ENCODE measurements around the gene POLE2. TPM values are rescaled to one million over a fixed set of nuclear protein-coding genes. Genes with fewer than 3 reads are reported as not detected.
"Not testable (repeated sequence)": the region's sequence is repeated elsewhere in the genome, so short reads cannot be mapped to it uniquely, and the experiment has no call there.

The POLE2 gene
- total and polyA plus RNA-seq, 2 donors (not counting 1 experiment from before 2014, with no cell fraction given): 4.5 to 8.7 TPM

GRCh38 chr14:49732896-49733295 is 44.9 kb upstream of the POLE2 start:
- Histone ChIP-seq H4K20me1 (ENCODE audit: control insufficient read depth, extremely low read depth, insufficient read depth, low read length) (no peaks in the 10 kb centered on the region), H3K36me3 (ENCODE audit: control insufficient read depth, insufficient read depth, low read length) (no peaks in the 10 kb centered on the region), H3K27ac (ENCODE audit: insufficient read depth, low read length) (no peak overlapping the region), H3K9ac (ENCODE audit: insufficient read depth, low read length) (no peak overlapping the region), H3K27me3 (ENCODE audit: control insufficient read depth, insufficient read depth, low read length) (no peaks in the 10 kb centered on the region), H2AFZ (ENCODE audit: low read length) (no peak overlapping the region), H3K79me2 (ENCODE audit: control insufficient read depth, insufficient read depth, low read length) (no peaks in the 10 kb centered on the region), H3K4me1 (ENCODE audit: control insufficient read depth, extremely low read depth, insufficient read depth, low read length) (no peaks in the 10 kb centered on the region), H3K4me2 (ENCODE audit: extremely low read depth, insufficient read depth, low read length) (no peak overlapping the region), H3K9me3 (ENCODE audit: control insufficient read depth, insufficient read depth, low read depth, low read length) (no peaks in the 10 kb centered on the region), H3K4me3 (replicated peaks in 1 of 4; ENCODE audit: control extremely low read depth in 1 of 4, insufficient read depth in 1 of 4, low read depth in 3 of 4, low read length in 4 of 4) (no peak overlapping the region)
- TF ChIP-seq EZH2 (IDR thresholded peaks at IDR 0.05; ENCODE audit: low read length, missing control alignments): no peak
- TF ChIP-seq CTCF (conservative IDR thresholded peaks at IDR 0.05 in 1 of 2, IDR thresholded peaks at IDR 0.05 in 1 of 2; ENCODE audit: low read depth in 1 of 2, low read length in 2 of 2): no peak
- DNase-seq (ENCODE audit: low read depth in 2 of 2): no peak

GRCh38 chr14:49727171-49727570 is 39.2 kb upstream of the POLE2 start:
- H3K36me3 ChIP-seq (ENCODE audit: control insufficient read depth, insufficient read depth, low read length): no peaks in the 10 kb centered on the region
- H3K79me2 ChIP-seq (ENCODE audit: control insufficient read depth, insufficient read depth, low read length): no peaks in the 10 kb centered on the region
- H3K9ac ChIP-seq (ENCODE audit: insufficient read depth, low read length): no peak overlapping the region
- H3K4me1 ChIP-seq (ENCODE audit: control insufficient read depth, extremely low read depth, insufficient read depth, low read length): no peaks in the 10 kb centered on the region
- TF ChIP-seq CTCF (conservative IDR thresholded peaks at IDR 0.05 in 1 of 2, IDR thresholded peaks at IDR 0.05 in 1 of 2; ENCODE audit: low read depth in 1 of 2, low read length in 2 of 2) (no peak), EZH2 (IDR thresholded peaks at IDR 0.05; ENCODE audit: low read length, missing control alignments) (no peak)
- no peak for DNase-seq (ENCODE audit: low read depth in 2 of 2)
- no peaks in the 10 kb centered on the region for H4K20me1 ChIP-seq (ENCODE audit: control insufficient read depth, extremely low read depth, insufficient read depth, low read length)
- no peaks in the 10 kb centered on the region for H3K9me3 ChIP-seq (ENCODE audit: control insufficient read depth, insufficient read depth, low read depth, low read length)
- no peak overlapping the region for H3K4me3 ChIP-seq (replicated peaks in 1 of 4; ENCODE audit: control extremely low read depth in 1 of 4, insufficient read depth in 1 of 4, low read depth in 3 of 4, low read length in 4 of 4)
- H3K27ac ChIP-seq (ENCODE audit: insufficient read depth, low read length): no peak overlapping the region
- no peaks in the 10 kb centered on the region for H3K27me3 ChIP-seq (ENCODE audit: control insufficient read depth, insufficient read depth, low read length)
- H3K4me2 ChIP-seq (ENCODE audit: extremely low read depth, insufficient read depth, low read length): no peak overlapping the region
- H2AFZ ChIP-seq (ENCODE audit: low read length): no peak overlapping the region

- not testable (repeated sequence) for H3K9ac ChIP-seq (ENCODE audit: insufficient read depth, low read length); H4K20me1 ChIP-seq (ENCODE audit: control insufficient read depth, extremely low read depth, insufficient read depth, low read length); H3K4me1 ChIP-seq (ENCODE audit: control insufficient read depth, extremely low read depth, insufficient read depth, low read length); H3K4me3 ChIP-seq (replicated peaks in 1 of 4; ENCODE audit: control extremely low read depth in 1 of 4, insufficient read depth in 1 of 4, low read depth in 3 of 4, low read length in 4 of 4); H3K4me2 ChIP-seq (ENCODE audit: extremely low read depth, insufficient read depth, low read length); DNase-seq (ENCODE audit: low read depth in 2 of 2); H2AFZ ChIP-seq (ENCODE audit: low read length); H3K27me3 ChIP-seq (ENCODE audit: control insufficient read depth, insufficient read depth, low read length); H3K79me2 ChIP-seq (ENCODE audit: control insufficient read depth, insufficient read depth, low read length); H3K27ac ChIP-seq (ENCODE audit: insufficient read depth, low read length); H3K36me3 ChIP-seq (ENCODE audit: control insufficient read depth, insufficient read depth, low read length); H3K9me3 ChIP-seq (ENCODE audit: control insufficient read depth, insufficient read depth, low read depth, low read length)
Measured at GRCh38 chr14:49721733-49722435, 33.9 kb upstream of the POLE2 start.
